Breast epithelium (tissue), 3 donors: ENCODE measurements around the gene SCML1.

Source experiments
- CTCF ChIP-seq, 3 donors: fragments of 450-650 bp; IDR thresholded peaks; one replicate each; pipeline ENCODE4 v1.5.1; 2016 to 2017; ENCODE audit warnings: antibody characterized with exemption in 3 of 3, mild to moderate bottlenecking in 3 of 3, moderate library complexity in 3 of 3
- POLR2A ChIP-seq: fragments of 450-650 bp; IDR thresholded peaks from one replicate; pipeline ENCODE4 v1.6.1; 2016; ENCODE audit warnings: antibody characterized with exemption, mild to moderate bottlenecking, moderate library complexity

- TF ChIP-seq POLR2A (no peak), CTCF (IDR thresholded peaks at IDR 0.05) (no peak)
Measured at GRCh38 chrX:17787557-17787956, 50.3 kb downstream of the SCML1 start.
